Activated naive CD8-positive, alpha-beta T cell treated with anti-CD3 and anti-CD28 coated beads, Interleukin-2, amount 50 U/mL, for 24 hours (primary cell): Measurements from ENCODE around the gene ZNF276.
"Not testable (repeated sequence)": the region's sequence is repeated elsewhere in the genome, so short reads cannot be mapped to it uniquely, and the experiment has no call there.

Source experiments
- ATAC-seq: fragments of 150-1000 bp; cut with Tn5 transposase; one replicate; pipeline ENCODE4 v1.10.0; 2021
- DNase-seq: peaks from one replicate; pipeline ENCODE4 v3.0.0; 2021
- H3K27ac Mint-ChIP-seq: one replicate; pipeline ENCODE4 v1.8.0; 2021; ENCODE audit warnings: mild to moderate bottlenecking, mixed read lengths
- H3K27me3 Mint-ChIP-seq: one replicate; pipeline ENCODE4 v1.8.0; 2021; ENCODE audit warnings: mixed read lengths
- H3K36me3 Mint-ChIP-seq: one replicate; pipeline ENCODE4 v1.8.0; 2021; ENCODE audit warnings: low read depth, mixed read lengths
- H3K4me1 Mint-ChIP-seq: one replicate; pipeline ENCODE4 v1.8.0; 2021; ENCODE audit warnings: mixed read lengths
- H3K4me3 Mint-ChIP-seq: one replicate; pipeline ENCODE4 v1.8.0; 2021; ENCODE audit warnings: mild to moderate bottlenecking, moderate library complexity, mixed read lengths
- H3K9me3 Mint-ChIP-seq: one replicate; pipeline ENCODE4 v1.8.0; 2021; ENCODE audit warnings: mixed read lengths

Gene ZNF276, protein sequence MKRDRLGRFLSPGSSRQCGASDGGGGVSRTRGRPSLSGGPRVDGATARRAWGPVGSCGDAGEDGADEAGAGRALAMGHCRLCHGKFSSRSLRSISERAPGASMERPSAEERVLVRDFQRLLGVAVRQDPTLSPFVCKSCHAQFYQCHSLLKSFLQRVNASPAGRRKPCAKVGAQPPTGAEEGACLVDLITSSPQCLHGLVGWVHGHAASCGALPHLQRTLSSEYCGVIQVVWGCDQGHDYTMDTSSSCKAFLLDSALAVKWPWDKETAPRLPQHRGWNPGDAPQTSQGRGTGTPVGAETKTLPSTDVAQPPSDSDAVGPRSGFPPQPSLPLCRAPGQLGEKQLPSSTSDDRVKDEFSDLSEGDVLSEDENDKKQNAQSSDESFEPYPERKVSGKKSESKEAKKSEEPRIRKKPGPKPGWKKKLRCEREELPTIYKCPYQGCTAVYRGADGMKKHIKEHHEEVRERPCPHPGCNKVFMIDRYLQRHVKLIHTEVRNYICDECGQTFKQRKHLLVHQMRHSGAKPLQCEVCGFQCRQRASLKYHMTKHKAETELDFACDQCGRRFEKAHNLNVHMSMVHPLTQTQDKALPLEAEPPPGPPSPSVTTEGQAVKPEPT

DNA sequence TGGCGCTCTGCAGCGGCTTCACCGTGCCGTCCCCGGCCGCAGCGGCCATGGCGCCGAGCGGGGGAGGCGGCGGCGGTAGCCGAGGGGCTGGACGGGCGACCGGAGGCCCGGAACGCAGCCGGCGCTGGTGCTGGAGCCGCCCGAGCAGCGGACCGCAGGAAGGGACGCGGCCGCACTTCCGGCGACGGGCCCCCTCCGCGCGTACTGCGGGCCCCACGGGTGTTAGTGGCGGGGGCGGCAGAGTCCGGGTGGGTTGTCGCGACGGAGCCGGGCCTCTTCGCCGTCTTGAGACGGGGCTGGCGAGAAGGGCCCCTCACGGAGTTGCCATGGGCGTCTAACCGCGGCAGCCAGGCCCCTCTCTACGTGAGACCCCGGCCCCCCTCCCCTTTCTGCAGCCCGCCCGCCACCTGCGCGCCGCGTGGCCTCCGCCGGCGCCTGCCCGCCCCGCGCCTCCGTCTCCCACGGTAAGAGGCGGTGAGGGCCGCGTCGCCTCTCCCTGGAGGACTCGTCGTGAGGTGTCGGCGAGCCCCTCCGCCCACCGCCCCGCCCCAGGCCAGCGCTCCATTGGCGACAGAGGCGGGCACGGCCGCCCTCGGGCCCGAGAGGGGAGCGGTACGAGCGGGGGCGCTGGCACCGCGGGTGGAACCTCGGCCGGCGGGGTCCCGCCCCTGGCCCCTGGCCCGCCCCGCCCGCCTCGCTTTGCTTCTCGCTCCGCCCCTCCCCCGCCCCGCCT lies at the start of gene ZNF276, which contains the start of gene VPS9D1:
Gene ZNF276, plus strand, starts transcription at position 725 of the 733 bp plus-strand sequence. CDS start 104 bp downstream, outside the sequence.
Gene VPS9D1, minus strand, starts transcription at position 86 of the 733 bp plus-strand sequence. Its CDS starts 37 bp downstream, at position 49.
- peak; percentile 87 for DNase-seq

GRCh38 chr16:89671565-89671964 lies 49.8 kb upstream of the ZNF276 start:
- peaks cover 13% of the 10 kb centered on the region for H3K4me1 Mint-ChIP-seq
- H3K36me3 Mint-ChIP-seq, DNase-seq, H3K4me3 Mint-ChIP-seq, H3K27ac Mint-ChIP-seq, ATAC-seq, H3K27me3 Mint-ChIP-seq, H3K9me3 Mint-ChIP-seq: not testable (repeated sequence)

More for the DNA sequence above, at the start of gene ZNF276, which contains the start of gene VPS9D1:
- H3K27me3 Mint-ChIP-seq = no peaks in the 10 kb centered on the region
- H3K36me3 Mint-ChIP-seq = peaks cover 27% of the 10 kb centered on the region
- ATAC-seq = peak; percentile 41
- H3K4me1 Mint-ChIP-seq = peaks cover 50% of the 10 kb centered on the region
- H3K4me3 Mint-ChIP-seq = peak within 1 kb of the TSS; percentile 93
- H3K9me3 Mint-ChIP-seq = no peaks in the 10 kb centered on the region
- H3K27ac Mint-ChIP-seq = peak within 1 kb of the TSS; percentile 88

- peaks cover 13% of the 10 kb centered on the region for H3K4me1 Mint-ChIP-seq
- peak overlapping the region; percentile 31 for H3K27ac Mint-ChIP-seq
- no peak overlapping the region for H3K4me3 Mint-ChIP-seq
- H3K9me3 Mint-ChIP-seq = no peaks in the 10 kb centered on the region
- no peak for ATAC-seq
- no peaks in the 10 kb centered on the region for H3K27me3 Mint-ChIP-seq
- H3K36me3 Mint-ChIP-seq = no peaks in the 10 kb centered on the region
- DNase-seq = no peak
Observed at GRCh38 chr16:89672177-89672941, 49.0 kb upstream of the ZNF276 start.

GRCh38 chr16:89678258-89678657 lies 43.1 kb upstream of the ZNF276 start:
- DNase-seq = no peak
- ATAC-seq = no peak
- Mint-ChIP-seq H3K9me3 (no peaks in the 10 kb centered on the region), H3K4me3 (no peak overlapping the region), H3K27me3 (no peaks in the 10 kb centered on the region), H3K4me1 (no peaks in the 10 kb centered on the region), H3K27ac (no peak overlapping the region), H3K36me3 (peaks cover 7% of the 10 kb centered on the region)

DNA sequence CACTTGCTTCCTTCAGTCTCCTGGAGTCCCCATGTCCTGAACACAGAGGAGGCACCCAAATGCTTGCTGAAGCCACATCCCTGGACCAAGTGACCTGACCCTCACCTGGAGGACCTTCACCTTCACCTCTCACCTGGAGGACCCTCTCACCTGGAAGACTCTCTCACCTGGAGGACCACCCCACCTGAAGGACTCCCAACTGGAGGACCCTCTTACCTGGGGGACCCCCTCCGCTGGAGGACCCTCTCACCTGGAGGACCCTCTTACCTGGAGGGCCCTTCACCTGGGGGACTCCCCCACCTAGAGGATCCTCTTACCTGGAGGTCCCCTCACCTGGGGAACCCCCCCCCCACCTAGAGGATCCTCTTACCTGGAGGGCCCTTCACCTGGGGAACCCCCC lies 35.4 kb upstream of the ZNF276 start:
- peak overlapping the region; percentile 86 for H3K4me3 Mint-ChIP-seq
- H3K9me3 Mint-ChIP-seq = no peaks in the 10 kb centered on the region
- no peaks in the 10 kb centered on the region for H3K27me3 Mint-ChIP-seq
- H3K27ac Mint-ChIP-seq = peak overlapping the region; percentile 56
- H3K4me1 Mint-ChIP-seq = peaks cover 16% of the 10 kb centered on the region
- DNase-seq (no peak), ATAC-seq (no peak)
- peaks cover 18% of the 10 kb centered on the region for H3K36me3 Mint-ChIP-seq

DNA sequence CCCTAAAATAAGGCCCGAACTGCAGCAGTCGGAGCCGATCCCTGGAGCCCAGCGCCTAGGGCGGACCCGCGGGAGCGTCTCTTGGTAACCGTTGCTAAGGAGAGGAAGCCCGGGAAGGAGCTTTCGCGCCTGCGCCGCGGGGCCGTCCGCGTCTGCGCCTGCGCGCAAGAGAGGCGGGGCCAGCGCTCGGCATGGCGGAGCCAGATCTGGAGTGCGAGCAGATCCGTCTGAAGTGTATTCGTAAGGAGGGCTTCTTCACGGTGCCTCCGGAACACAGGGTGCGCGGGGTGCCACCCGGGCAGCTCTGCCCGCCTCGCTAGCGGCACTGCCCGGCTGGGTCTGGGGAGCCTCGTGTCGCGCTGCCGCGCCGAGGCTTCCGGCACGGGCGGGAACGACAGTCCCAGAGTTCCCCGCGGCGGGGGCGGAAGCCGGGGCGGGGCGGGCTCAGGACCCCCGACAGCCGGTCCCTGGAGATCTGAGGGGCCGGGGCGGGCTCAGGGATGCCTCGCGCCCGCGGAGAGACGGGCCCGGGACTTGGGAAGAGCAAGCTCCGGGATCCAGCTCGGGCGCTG lies 34.7 kb upstream of the ZNF276 start, which contains the start of gene CDK10:
Gene CDK10, plus strand, starts transcription at position 170 of the 572 bp plus-strand sequence. Its CDS starts 22 bp downstream, at position 192.
- Mint-ChIP-seq H3K4me1 (peaks cover 16% of the 10 kb centered on the region), H3K9me3 (no peaks in the 10 kb centered on the region), H3K36me3 (peaks cover 23% of the 10 kb centered on the region), H3K27me3 (no peaks in the 10 kb centered on the region), H3K4me3 (peak within 1 kb of the TSS; percentile 86), H3K27ac (peak within 1 kb of the TSS; percentile 93)
- DNase-seq (peak; percentile 96), ATAC-seq (peak; percentile 91)

GRCh38 chr16:89687092-89687940 lies 34.0 kb upstream of the ZNF276 start:
- DNase-seq (no peak), ATAC-seq (peak; percentile 30)
- Mint-ChIP-seq H3K27me3 (no peaks in the 10 kb centered on the region), H3K4me1 (peaks cover 16% of the 10 kb centered on the region), H3K36me3 (peaks cover 24% of the 10 kb centered on the region), H3K27ac (peak overlapping the region; percentile 80), H3K9me3 (no peaks in the 10 kb centered on the region), H3K4me3 (peak overlapping the region; percentile 86)

- Mint-ChIP-seq H3K4me3 (peak overlapping the region; percentile 86), H3K36me3 (peaks cover 24% of the 10 kb centered on the region)
Observed at GRCh38 chr16:89688395-89688794, 32.9 kb upstream of the ZNF276 start.

GRCh38 chr16:89689142-89689541 lies 32.2 kb upstream of the ZNF276 start:
- H3K4me3 Mint-ChIP-seq = no peak overlapping the region
- H3K9me3 Mint-ChIP-seq = no peaks in the 10 kb centered on the region
- DNase-seq (no peak), ATAC-seq (no peak)
- peaks cover 16% of the 10 kb centered on the region for H3K4me1 Mint-ChIP-seq
- no peak overlapping the region for H3K27ac Mint-ChIP-seq
- H3K36me3 Mint-ChIP-seq = peaks cover 29% of the 10 kb centered on the region
- no peaks in the 10 kb centered on the region for H3K27me3 Mint-ChIP-seq

More at GRCh38 chr16:89688395-89688794, 32.9 kb upstream of the ZNF276 start:
- peak overlapping the region; percentile 31 for H3K27ac Mint-ChIP-seq
- no peaks in the 10 kb centered on the region for H3K27me3 Mint-ChIP-seq
- DNase-seq (no peak), ATAC-seq (no peak)
- no peaks in the 10 kb centered on the region for H3K9me3 Mint-ChIP-seq
- peaks cover 16% of the 10 kb centered on the region for H3K4me1 Mint-ChIP-seq

- H3K27ac Mint-ChIP-seq, H3K4me3 Mint-ChIP-seq, ATAC-seq, H3K9me3 Mint-ChIP-seq, DNase-seq, H3K27me3 Mint-ChIP-seq: not testable (repeated sequence)
- peaks cover 16% of the 10 kb centered on the region for H3K4me1 Mint-ChIP-seq
- H3K36me3 Mint-ChIP-seq = peaks cover 29% of the 10 kb centered on the region
Observed at GRCh38 chr16:89689621-89690020, 31.7 kb upstream of the ZNF276 start.

GRCh38 chr16:89690392-89690901 lies 30.9 kb upstream of the ZNF276 start:
- no peak for DNase-seq
- Mint-ChIP-seq H3K4me1 (peaks cover 16% of the 10 kb centered on the region), H3K4me3 (no peak overlapping the region), H3K9me3 (no peaks in the 10 kb centered on the region), H3K27me3 (no peaks in the 10 kb centered on the region), H3K27ac (no peak overlapping the region), H3K36me3 (peaks cover 28% of the 10 kb centered on the region)
- ATAC-seq = no peak

GRCh38 chr16:89691231-89691985 lies 29.9 kb upstream of the ZNF276 start:
- Mint-ChIP-seq H3K27ac (no peak overlapping the region), H3K4me3 (no peak overlapping the region), H3K27me3 (no peaks in the 10 kb centered on the region)

More at GRCh38 chr16:89691231-89691985, 29.9 kb upstream of the ZNF276 start:
- Mint-ChIP-seq H3K36me3 (peaks cover 30% of the 10 kb centered on the region), H3K4me1 (peaks cover 12% of the 10 kb centered on the region), H3K9me3 (no peaks in the 10 kb centered on the region)
- no peak for DNase-seq
- no peak for ATAC-seq
